Fibroblast of skin of right quadriceps (primary cell): ENCODE measurements around the gene TLN1.

Source experiments
- DNase-seq: peaks from one replicate; pipeline ENCODE4 v3.0.0-alpha.2; 2013

The TLN1 gene

GRCh38 chr9:35729101-35729500 lies 2.9 kb downstream of the TLN1 start:
- DNase-seq, result no peak

- peak; percentile 96 for DNase-seq
Observed at GRCh38 chr9:35728041-35728971, 3.7 kb downstream of the TLN1 start.

DNA sequence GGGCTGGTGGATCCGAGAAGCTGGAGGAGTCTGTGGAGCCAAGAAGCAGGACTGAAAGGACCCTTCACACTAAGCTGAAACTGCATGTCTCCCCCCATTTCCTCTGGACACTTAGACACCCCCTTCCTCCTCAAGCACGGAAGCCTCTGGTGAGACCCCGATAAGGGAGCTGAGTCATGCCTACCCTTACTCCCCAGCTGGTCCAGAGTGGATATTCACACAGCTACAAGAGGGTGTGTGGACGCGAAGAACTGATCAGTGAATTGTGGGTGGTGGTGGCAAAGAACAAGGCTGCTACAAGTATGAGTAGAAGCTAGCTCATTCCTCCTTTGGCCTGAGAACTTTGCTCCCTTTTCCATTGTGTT lies 4.3 kb downstream of the TLN1 start:
- DNase-seq, result no peak

DNA sequence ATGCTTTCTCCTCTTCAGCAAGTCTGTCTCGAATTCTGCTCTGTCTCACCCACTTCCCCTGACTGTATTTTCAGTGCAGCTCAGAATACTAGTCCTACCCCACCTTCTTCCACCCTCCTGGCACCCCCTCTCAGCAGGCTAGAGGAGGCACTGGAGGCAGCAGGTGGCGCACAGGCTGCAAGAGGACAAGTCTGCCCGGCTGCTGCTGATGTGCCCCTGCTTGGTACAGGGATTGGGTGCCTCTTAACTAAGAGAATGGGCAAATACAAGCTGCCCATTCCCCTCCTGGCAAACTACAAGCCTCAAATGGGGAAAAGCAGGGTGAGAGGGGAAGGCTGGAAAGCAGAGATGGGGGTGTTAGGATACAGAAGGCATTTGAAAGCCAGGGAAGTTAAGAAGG lies 5.1 kb downstream of the TLN1 start:
- DNase-seq, result peak; percentile 26

DNA sequence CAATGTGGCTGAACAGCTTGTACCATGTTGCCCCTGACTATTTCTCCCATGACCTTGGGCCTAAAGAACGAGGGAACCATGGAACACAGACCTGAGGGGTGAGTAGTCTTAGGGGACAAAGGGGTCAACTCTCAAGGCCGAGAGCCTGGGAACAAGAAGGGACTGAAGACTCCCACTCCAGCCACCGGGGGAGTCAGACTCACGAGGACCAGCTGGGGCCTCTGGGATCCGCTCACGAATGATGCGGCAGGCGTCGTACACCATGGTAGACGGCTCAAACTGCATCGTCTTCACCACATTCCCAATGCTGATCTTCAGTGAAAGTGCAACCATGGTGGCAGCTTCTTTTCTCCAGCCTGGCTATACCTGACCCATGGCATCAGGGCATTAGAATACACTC lies 6.6 kb downstream of the TLN1 start:
- DNase-seq, result no peak

GRCh38 chr9:35723908-35724307 lies 8.1 kb downstream of the TLN1 start:
- DNase-seq, result no peak

GRCh38 chr9:35723426-35723825 lies 8.6 kb downstream of the TLN1 start:
- no peak for DNase-seq

- DNase-seq, result no peak
Observed at GRCh38 chr9:35719546-35719945, 12.4 kb downstream of the TLN1 start.

DNA sequence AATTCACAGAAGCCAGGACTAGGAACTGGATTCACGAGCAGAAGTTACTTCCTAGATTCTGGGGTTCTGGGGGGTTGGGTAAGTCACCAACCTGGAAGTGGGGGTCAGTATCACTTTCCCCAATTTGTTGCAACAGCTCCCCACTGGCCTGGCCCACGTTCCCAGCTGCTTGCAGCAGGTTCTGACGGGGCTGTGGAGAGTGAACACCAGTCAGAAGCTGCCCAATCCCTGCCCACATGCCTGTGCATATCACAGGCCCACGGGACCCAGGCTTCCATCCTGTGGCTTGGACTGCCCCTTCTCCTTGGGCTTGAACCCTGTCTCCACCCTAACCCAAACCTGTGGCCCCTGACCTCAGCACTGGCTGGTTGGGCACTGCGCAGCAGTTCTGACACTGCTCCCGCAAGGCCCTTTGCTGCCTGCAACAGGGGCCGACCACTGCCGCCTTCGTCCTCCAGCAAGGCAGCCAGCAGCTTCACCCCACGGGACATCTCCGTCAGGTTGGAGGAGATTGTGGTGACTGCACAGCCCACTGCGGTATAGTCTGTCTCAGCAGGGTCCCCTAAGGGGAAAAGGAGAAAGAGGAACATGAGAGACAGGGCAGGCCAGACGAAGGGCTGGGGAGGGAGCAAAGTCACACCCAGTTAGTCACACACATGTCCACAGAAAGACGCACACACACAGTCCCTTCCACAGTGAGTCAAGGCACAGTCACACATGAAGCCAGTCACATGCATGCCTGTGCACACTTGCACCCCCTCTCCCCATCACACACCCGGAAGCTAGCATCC lies 13.1 kb downstream of the TLN1 start:
- no peak for DNase-seq

DNA sequence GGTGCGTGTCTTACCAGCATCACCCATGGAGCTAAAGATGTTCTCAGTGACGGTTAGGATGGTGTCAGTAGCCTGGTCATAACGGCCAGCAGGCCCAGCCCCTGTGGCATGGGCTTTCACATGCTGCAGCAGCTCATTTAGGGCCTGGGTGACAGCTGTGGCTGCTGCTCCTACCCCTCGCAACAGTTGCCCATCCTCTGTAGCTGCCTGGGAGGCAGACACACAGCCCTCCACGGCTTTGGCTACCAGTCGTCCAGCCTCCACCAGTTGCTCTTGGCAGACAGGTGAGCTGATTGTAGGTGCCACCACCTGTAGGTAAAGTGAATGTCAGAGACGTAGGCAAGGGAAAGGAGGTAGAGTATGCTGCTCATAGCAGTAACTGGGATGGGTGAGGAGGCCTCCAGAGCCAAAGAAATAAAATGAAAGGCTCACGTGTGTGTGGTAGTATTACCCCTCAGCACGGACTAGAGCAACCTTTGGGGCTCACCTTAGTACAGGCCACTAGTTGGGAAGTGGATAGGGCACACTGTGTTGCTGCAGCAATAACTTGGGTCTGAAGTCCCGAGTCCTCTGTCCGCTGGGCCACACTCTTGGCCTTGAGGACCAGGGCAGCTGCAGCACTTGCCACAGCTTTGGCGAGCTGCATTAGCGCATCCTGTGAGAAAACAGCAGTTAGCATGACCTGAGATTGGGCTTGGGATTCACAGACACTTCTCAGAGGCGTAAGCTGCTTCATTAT lies 14.7 kb downstream of the TLN1 start:
- no peak for DNase-seq

DNA sequence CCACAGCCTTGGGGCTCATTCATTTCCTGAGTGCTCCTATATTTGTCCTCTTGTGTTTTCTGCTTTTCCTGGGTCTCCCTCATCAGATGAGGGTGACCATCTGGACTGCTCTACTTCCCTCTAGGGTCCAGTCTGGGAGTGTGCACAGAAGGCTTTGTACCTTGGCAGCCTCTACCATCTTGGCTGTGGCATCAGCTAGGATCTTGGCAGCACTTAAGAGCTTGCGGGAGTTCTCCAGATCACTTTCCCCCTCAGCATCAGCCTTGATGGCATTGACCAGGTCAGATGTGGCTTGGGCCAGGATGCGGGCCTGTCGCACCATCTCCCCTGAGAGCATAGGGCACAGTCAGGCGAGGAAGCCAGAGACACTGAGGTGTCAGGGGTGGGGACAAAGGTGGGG lies 15.8 kb downstream of the TLN1 start:
- no peak for DNase-seq

DNA sequence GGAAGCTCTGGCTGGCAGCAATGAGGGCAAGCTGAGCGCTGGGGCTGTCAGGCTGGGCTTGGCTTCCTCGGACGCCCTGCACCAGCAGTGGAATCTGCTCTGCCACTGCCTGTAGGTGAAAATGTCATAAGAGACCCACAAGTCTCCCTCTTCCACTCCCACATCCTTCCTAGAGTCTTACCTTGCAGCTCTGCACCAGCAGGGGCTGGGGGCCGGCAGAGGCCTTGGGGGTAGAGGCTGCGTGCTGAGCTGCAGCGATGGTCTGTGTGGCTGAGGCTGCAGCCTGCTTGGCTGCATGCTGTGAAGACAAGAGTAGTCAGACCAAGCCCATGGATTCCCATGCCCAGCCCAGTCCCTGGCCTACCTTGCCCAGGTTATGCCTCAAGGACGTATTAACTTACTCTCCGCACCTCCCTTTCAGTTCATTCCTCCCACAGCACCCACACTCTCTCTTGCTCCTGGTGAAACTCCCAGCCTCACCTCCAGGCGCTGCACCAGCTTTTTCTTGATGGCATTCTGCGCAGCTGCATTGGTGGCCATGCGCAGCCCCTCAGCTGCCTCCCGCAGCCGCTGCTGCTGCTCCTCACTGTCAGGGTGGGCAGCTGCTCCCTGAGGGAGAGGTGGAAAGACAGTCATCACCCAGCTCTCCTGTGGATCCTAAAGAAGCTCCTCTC lies 17.3 kb downstream of the TLN1 start:
- no peak for DNase-seq

GRCh38 chr9:35714123-35714522 lies 17.9 kb downstream of the TLN1 start:
- DNase-seq, result no peak

DNA sequence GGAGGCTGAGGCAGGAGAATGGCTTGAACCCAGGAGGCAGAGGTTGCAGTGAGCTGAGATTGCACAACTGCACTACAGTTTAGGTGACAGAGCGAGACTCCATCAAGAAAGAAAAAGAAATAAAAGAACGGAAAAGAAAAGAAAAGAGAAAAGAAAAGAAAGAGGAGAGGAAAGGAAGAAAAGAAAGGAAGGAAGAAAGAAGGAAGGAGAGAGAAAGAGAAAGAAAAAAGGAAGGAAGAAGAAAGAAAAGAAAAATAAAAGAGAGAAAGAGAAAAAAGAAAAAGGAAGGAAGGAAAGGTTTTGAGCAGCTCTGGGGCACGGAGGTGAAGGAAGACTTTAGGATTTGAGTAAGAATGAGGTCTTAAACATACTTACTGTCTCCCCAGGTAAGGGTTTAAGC lies 18.4 kb downstream of the TLN1 start:
- no peak for DNase-seq

GRCh38 chr9:35712762-35713400 lies 19.1 kb downstream of the TLN1 start:
- DNase-seq, result no peak

DNA sequence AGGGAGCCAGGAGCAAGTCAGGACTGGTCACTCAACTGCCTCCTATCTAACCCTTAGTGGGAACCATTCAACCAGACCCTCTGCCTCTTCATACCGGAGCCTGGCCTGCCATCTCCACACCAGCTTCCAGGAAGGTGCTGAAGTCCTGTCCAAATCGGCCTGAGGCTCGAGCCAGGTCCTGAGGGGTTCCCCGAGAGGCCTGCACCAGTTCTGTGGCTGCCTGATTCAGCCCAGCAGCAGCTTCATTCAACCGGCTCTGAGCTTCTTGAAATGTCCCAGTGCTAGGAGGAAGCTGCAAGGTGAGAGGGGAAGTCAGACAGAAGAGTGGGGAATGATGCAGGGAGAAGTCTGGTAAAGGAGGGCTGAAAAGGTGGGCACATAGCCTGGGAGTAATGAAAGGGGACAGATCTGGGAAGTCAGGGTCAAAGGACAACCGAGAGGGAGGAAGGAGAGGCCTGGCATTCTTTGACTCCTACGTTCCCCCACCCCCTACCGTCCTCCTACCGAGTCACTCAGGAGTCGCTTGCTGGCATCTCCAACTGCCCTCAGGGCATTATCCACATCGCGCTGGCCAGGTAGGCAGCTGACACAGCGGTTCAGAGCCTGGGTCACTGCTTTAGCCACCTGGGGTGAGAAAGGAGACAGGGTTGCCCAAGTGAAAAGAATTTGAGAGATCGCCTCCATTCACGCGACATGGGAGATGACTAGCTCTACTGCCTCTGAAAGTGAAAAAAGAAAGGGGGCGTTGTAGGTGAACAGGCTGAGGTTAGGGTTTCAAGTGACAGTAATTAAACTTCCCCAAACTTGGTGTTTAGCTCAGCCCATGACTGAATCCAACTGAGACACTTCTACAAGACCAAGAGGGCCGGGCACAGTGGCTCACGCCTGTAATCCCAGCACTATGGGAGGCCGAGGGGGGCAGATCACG lies 20.2 kb downstream of the TLN1 start:
- DNase-seq, result no peak

GRCh38 chr9:35710818-35711500 lies 21.0 kb downstream of the TLN1 start:
- DNase-seq, result no peak

- DNase-seq, result no peak
Observed at GRCh38 chr9:35708146-35708545, 23.8 kb downstream of the TLN1 start.

GRCh38 chr9:35706951-35707350 lies 25.0 kb downstream of the TLN1 start:
- DNase-seq, result no peak

GRCh38 chr9:35705836-35706430 lies 26.1 kb downstream of the TLN1 start:
- no peak for DNase-seq
